AG08395 (cell line): ENCODE results near the gene HIGD1A.

Experiments used
- DNase-seq: peaks from one replicate; pipeline ENCODE4 v3.0.0; 2012; ENCODE audit warnings: mixed read lengths, low spot score

Gene HIGD1A

GRCh38 chr3:42755681-42756578, 48.4 kb downstream of the HIGD1A start:
- DNase-seq = peak; percentile 45

- DNase-seq = no peak
Observed at GRCh38 chr3:42753757-42754156, 50.5 kb downstream of the HIGD1A start.

GRCh38 chr3:42752961-42753360, 51.3 kb downstream of the HIGD1A start:
- DNase-seq = no peak

GRCh38 chr3:42752441-42752840, 51.8 kb downstream of the HIGD1A start:
- DNase-seq = no peak

- DNase-seq = no peak
Observed at GRCh38 chr3:42751609-42752008, 52.7 kb downstream of the HIGD1A start.

GRCh38 chr3:42750834-42751233, 53.5 kb downstream of the HIGD1A start:
- no peak for DNase-seq

- DNase-seq = peak; percentile 64
Observed at GRCh38 chr3:42749753-42750231, 54.5 kb downstream of the HIGD1A start.

GRCh38 chr3:42749025-42749752, 55.1 kb downstream of the HIGD1A start:
- DNase-seq = no peak

GRCh38 chr3:42747581-42747980, 56.7 kb downstream of the HIGD1A start:
- no peak for DNase-seq

- no peak for DNase-seq
Observed at GRCh38 chr3:42746455-42747450, 57.5 kb downstream of the HIGD1A start.

GRCh38 chr3:42745776-42746454, 58.4 kb downstream of the HIGD1A start:
- no peak for DNase-seq

GRCh38 chr3:42745291-42745745, 59.0 kb downstream of the HIGD1A start:
- no peak for DNase-seq

- DNase-seq = no peak
Observed at GRCh38 chr3:42743204-42743995, 60.9 kb downstream of the HIGD1A start.

- DNase-seq = no peak
Observed at GRCh38 chr3:42742688-42743087, 61.6 kb downstream of the HIGD1A start.

- DNase-seq = no peak
Observed at GRCh38 chr3:42742259-42742658, 62.0 kb downstream of the HIGD1A start.

- DNase-seq = no peak
Observed at GRCh38 chr3:42741796-42742195, 62.5 kb downstream of the HIGD1A start.

- DNase-seq = no peak
Observed at GRCh38 chr3:42739401-42740158, 64.7 kb downstream of the HIGD1A start.

GRCh38 chr3:42736531-42736930, 67.8 kb downstream of the HIGD1A start:
- DNase-seq = no peak

GRCh38 chr3:42736081-42736480, 68.2 kb downstream of the HIGD1A start:
- DNase-seq = no peak

- DNase-seq = no peak
Observed at GRCh38 chr3:42735615-42736014, 68.7 kb downstream of the HIGD1A start.
